Gastrocnemius medialis (tissue), 4 donors: ENCODE measurements around the gene ARMH2.
"Not testable (repeated sequence)": the region's sequence is repeated elsewhere in the genome, so short reads cannot be mapped to it uniquely, and the experiment has no call there.

ENCODE experiments used
- POLR2A ChIP-seq, 2 donors: fragments of 450-650 bp; IDR thresholded peaks; one replicate each; pipeline ENCODE4 v1.6.1; 2017; ENCODE audit warnings: antibody characterized with exemption in 2 of 2, mild to moderate bottlenecking in 2 of 2, moderate library complexity in 2 of 2
- TF ChIP-seq, protein P1 (sequence below), 5 experiments: fragments of 450-650 bp in 3 of 5; fragments of 200-600 bp in 2 of 5; sonication (generic) in 2 of 5; IDR thresholded peaks in 4 of 5; conservative IDR thresholded peaks in 1 of 5; 1 replicate in 4 of 5; 2 replicates in 1 of 5; pipeline ENCODE4 v1.5.1; 2016 to 2019; ENCODE audit warnings: antibody characterized with exemption in 5 of 5, mild to moderate bottlenecking in 3 of 5, moderate library complexity in 3 of 5

DNA sequence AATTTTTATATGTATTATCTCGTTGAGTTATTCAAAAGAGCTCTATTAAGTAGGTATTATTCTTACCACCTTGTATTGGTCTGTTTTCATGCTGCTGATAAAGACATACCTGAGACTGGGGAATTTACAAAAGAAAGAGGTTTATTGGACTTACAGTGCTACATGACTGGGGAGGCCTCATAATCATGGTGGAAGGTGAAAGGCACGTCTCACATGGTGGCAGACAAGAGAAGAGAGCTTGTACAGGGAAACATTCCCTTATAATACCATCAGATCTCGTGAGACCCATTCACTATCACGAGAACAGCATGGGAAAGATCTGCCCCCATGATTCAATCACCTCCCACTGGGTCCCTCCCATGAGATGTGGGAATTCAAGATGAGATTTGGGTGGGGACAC lies 44.3 kb downstream of the ARMH2 start:
- TF ChIP-seq, protein P1, sequence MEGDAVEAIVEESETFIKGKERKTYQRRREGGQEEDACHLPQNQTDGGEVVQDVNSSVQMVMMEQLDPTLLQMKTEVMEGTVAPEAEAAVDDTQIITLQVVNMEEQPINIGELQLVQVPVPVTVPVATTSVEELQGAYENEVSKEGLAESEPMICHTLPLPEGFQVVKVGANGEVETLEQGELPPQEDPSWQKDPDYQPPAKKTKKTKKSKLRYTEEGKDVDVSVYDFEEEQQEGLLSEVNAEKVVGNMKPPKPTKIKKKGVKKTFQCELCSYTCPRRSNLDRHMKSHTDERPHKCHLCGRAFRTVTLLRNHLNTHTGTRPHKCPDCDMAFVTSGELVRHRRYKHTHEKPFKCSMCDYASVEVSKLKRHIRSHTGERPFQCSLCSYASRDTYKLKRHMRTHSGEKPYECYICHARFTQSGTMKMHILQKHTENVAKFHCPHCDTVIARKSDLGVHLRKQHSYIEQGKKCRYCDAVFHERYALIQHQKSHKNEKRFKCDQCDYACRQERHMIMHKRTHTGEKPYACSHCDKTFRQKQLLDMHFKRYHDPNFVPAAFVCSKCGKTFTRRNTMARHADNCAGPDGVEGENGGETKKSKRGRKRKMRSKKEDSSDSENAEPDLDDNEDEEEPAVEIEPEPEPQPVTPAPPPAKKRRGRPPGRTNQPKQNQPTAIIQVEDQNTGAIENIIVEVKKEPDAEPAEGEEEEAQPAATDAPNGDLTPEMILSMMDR (IDR thresholded peaks at IDR 0.05 in 4 of 5, conservative IDR thresholded peaks at IDR 0.05 in 1 of 5): not testable (repeated sequence)
- TF ChIP-seq POLR2A (IDR thresholded peaks at IDR 0.05): not testable (repeated sequence)
